ENCODE measurements around the gene DOCK3.

DNA sequence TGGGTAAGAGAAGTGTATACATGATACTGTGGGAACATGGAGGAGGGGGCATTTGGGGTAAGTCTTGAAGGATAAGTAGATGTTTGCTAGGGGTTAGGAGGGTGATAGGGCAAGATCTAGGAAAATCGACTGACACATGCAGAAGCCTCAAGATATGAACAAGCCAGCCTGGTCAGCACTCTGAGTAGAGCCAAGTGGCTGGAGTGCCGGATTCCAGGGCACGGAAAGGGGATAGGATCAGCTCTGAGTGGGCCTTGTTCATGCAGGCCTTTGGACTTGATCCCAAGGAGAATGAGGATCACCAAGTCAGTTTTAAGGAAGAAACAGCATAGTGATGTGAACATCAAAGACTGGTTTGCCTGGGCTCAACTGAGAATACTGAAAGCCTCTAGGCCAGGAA lies 686.1 kb downstream of the DOCK3 start:
- TF ChIP-seq, protein P1, sequence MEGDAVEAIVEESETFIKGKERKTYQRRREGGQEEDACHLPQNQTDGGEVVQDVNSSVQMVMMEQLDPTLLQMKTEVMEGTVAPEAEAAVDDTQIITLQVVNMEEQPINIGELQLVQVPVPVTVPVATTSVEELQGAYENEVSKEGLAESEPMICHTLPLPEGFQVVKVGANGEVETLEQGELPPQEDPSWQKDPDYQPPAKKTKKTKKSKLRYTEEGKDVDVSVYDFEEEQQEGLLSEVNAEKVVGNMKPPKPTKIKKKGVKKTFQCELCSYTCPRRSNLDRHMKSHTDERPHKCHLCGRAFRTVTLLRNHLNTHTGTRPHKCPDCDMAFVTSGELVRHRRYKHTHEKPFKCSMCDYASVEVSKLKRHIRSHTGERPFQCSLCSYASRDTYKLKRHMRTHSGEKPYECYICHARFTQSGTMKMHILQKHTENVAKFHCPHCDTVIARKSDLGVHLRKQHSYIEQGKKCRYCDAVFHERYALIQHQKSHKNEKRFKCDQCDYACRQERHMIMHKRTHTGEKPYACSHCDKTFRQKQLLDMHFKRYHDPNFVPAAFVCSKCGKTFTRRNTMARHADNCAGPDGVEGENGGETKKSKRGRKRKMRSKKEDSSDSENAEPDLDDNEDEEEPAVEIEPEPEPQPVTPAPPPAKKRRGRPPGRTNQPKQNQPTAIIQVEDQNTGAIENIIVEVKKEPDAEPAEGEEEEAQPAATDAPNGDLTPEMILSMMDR (IDR thresholded peaks at IDR 0.05), result no peak
- no peak for TF ChIP-seq POLR2A (IDR thresholded peaks at IDR 0.05)

Measured in gastroesophageal sphincter (tissue), 3 donors.